NCI-H1092 treated with DMSO at 0.1 percent for 48 hours (cell line): Measurements from ENCODE around the gene XIRP1.
"Not testable (repeated sequence)": the region's sequence is repeated elsewhere in the genome, so short reads cannot be mapped to it uniquely, and the experiment has no call there.

ENCODE experiments used
- DNase-seq: peaks from one replicate; lab custom pipeline; 2025; lab: John Stamatoyannopoulos, UW

Gene XIRP1

GRCh38 chr3:39185326-39185958 is 7.0 kb downstream of the XIRP1 start:
- no peak for DNase-seq

- no peak for DNase-seq
Measured at GRCh38 chr3:39184968-39185285, 7.5 kb downstream of the XIRP1 start.

GRCh38 chr3:39184081-39184967 is 8.1 kb downstream of the XIRP1 start:
- no peak for DNase-seq

GRCh38 chr3:39183211-39184080 is 8.9 kb downstream of the XIRP1 start:
- DNase-seq = no peak

- no peak for DNase-seq
Measured at GRCh38 chr3:39181408-39182335, 10.7 kb downstream of the XIRP1 start.

- DNase-seq = peak; percentile 74
Measured at GRCh38 chr3:39180546-39181346, 11.6 kb downstream of the XIRP1 start.

- DNase-seq = no peak
Measured at GRCh38 chr3:39180183-39180545, 12.2 kb downstream of the XIRP1 start.

GRCh38 chr3:39178553-39178952 is 13.8 kb downstream of the XIRP1 start:
- DNase-seq = no peak

- DNase-seq = peak; percentile 51
Measured at GRCh38 chr3:39177708-39178332, 14.6 kb downstream of the XIRP1 start.

- DNase-seq = no peak
Measured at GRCh38 chr3:39176025-39176714, 16.2 kb downstream of the XIRP1 start.

- no peak for DNase-seq
Measured at GRCh38 chr3:39173318-39174125, 18.9 kb downstream of the XIRP1 start.

GRCh38 chr3:39171860-39172259 is 20.5 kb downstream of the XIRP1 start:
- no peak for DNase-seq

- DNase-seq = not testable (repeated sequence)
Measured at GRCh38 chr3:39170877-39171276, 21.5 kb downstream of the XIRP1 start.

- no peak for DNase-seq
Measured at GRCh38 chr3:39170461-39170860, 21.9 kb downstream of the XIRP1 start.

- no peak for DNase-seq
Measured at GRCh38 chr3:39169712-39170111, 22.7 kb downstream of the XIRP1 start.

- DNase-seq = no peak
Measured at GRCh38 chr3:39168156-39168780, 24.1 kb downstream of the XIRP1 start.

- DNase-seq = no peak
Measured at GRCh38 chr3:39166932-39167532, 25.4 kb downstream of the XIRP1 start.
